Natural killer cell (primary cell): Measurements from ENCODE around the gene IGF2. TPM values are rescaled to one million over a fixed set of nuclear protein-coding genes. Genes with fewer than 3 reads are reported as not detected.

Experiments used
- ATAC-seq, 3 donors: fragments of 150-1000 bp in 2 of 3; fragments of 200-7000 bp in 1 of 3; cut with Tn5 transposase; 1 replicate in 1 of 3; 2 replicates in 2 of 3; pipeline ENCODE4 v1.10.0; 2021; ENCODE audit warnings: mild to moderate bottlenecking in 2 of 3, moderate library complexity in 2 of 3
- DNase-seq, 2 donors: peaks; one replicate each; pipeline versions ENCODE4 v3.0.0 to v3.0.0-alpha.2; 2013 to 2021; ENCODE audit warnings: mixed read lengths in 1 of 2
- H3K27ac ChIP-seq: one replicate; pipeline ENCODE4 v1.5.1; 2013; ENCODE audit warnings: mild to moderate bottlenecking, low read length
- H3K27me3 ChIP-seq: one replicate; pipeline ENCODE4 v1.6.1; 2013; ENCODE audit warnings: low read length; ENCODE audit not compliant: control insufficient read depth, insufficient read depth
- H3K36me3 ChIP-seq: one replicate; pipeline ENCODE4 v1.6.1; 2013; ENCODE audit warnings: low read length; ENCODE audit not compliant: control insufficient read depth, insufficient read depth
- H3K4me1 ChIP-seq: one replicate; pipeline ENCODE4 v1.6.1; 2013; ENCODE audit warnings: low read length; ENCODE audit not compliant: control insufficient read depth, insufficient read depth
- H3K4me3 ChIP-seq: one replicate; pipeline ENCODE4 v1.5.1; 2013; ENCODE audit warnings: low read length
- H3K9me3 ChIP-seq: one replicate; pipeline ENCODE4 v1.6.1; 2013; ENCODE audit warnings: low read length; ENCODE audit not compliant: control insufficient read depth, insufficient read depth
- H3K27ac Mint-ChIP-seq, 2 donors: one replicate each; pipeline ENCODE4 v1.8.0; 2022; ENCODE audit warnings: mild to moderate bottlenecking in 2 of 2, mixed read lengths in 2 of 2, moderate library complexity in 1 of 2
- H3K27me3 Mint-ChIP-seq, 2 donors: one replicate each; pipeline ENCODE4 v1.8.0; 2022; ENCODE audit warnings: low read depth in 2 of 2, mixed read lengths in 2 of 2
- H3K36me3 Mint-ChIP-seq: one replicate; pipeline ENCODE4 v1.8.0; 2022; ENCODE audit warnings: mixed read lengths
- H3K4me1 Mint-ChIP-seq, 2 donors: one replicate each; pipeline ENCODE4 v1.8.0; 2022; ENCODE audit warnings: mixed read lengths in 2 of 2
- H3K4me3 Mint-ChIP-seq: one replicate; pipeline ENCODE4 v1.8.0; 2022; ENCODE audit warnings: mild to moderate bottlenecking, moderate library complexity, mixed read lengths
- H3K9me3 Mint-ChIP-seq, 2 donors: one replicate each; pipeline ENCODE4 v1.8.0; 2022; ENCODE audit warnings: mixed read lengths in 2 of 2
- WGBS: methylation state at CpG from one replicate; pipeline ENCODE4 v1.1.7; 2013; ENCODE audit warnings: missing lambda C conversion rate; ENCODE audit not compliant: insufficient coverage; 5-methylcytosine and 5-hydroxymethylcytosine counted together
- intact Hi-C: fragments of 100-400 bp; cut with micrococcal nuclease; formaldehyde crosslinking; loops from one replicate; pipeline ENCODE4 v1.14.2; 2022
- total RNA-seq, 4 donors: library from RNA; stranded (reverse); fragments of 120-200 nt in 1 of 4; gene quantifications; one replicate each; pipeline versions ENCODE4 v1.2.3 to v1.2.4, GENCODE V29; 2013 to 2022
- TF ChIP-seq, protein P1 (sequence below): fragments of 200-600 bp; IDR thresholded peaks from one replicate; pipeline ENCODE4 v1.8.0; 2022; ENCODE audit warnings: antibody characterized with exemption

IGF2 gene
- total RNA-seq, 3 donors from 2014 or later (not counting 1 experiment from before 2014, with no cell fraction given): not detected

DNA sequence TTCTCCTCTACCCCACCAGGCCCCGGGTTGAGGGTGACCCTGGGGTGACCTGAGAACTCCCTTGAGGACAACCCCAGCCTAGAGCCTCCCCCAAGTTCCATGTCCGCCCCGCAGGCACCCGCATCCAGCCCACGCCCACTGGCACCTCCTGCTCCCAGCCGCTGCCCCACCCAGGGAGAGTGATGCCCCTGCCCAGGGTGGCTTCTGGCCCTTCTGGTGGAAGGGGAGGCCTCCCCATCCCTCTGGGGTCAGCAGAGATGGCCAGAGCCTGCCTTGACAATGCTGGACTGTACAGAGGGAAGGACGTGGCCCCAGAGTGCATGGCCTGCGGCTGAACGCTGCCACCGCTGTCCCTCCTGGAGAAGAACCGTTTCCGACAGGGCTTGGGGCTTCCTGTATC lies 33.5 kb upstream of the IGF2 start:
- Mint-ChIP-seq H3K27ac (no peak overlapping the region), H3K4me1 (no peaks in the 10 kb centered on the region), H3K36me3 (no peaks in the 10 kb centered on the region), H3K27me3 (peaks cover 0 to 4% of the 10 kb centered on the region in 2 donors), H3K4me3 (no peak overlapping the region), H3K9me3 (no peaks in the 10 kb centered on the region)
- H3K27ac ChIP-seq: no peak overlapping the region
- no peaks in the 10 kb centered on the region for H3K4me1 ChIP-seq
- H3K27me3 ChIP-seq: no peaks in the 10 kb centered on the region
- DNase-seq: no peak
- H3K4me3 ChIP-seq: no peak overlapping the region
- TF ChIP-seq, protein P1, sequence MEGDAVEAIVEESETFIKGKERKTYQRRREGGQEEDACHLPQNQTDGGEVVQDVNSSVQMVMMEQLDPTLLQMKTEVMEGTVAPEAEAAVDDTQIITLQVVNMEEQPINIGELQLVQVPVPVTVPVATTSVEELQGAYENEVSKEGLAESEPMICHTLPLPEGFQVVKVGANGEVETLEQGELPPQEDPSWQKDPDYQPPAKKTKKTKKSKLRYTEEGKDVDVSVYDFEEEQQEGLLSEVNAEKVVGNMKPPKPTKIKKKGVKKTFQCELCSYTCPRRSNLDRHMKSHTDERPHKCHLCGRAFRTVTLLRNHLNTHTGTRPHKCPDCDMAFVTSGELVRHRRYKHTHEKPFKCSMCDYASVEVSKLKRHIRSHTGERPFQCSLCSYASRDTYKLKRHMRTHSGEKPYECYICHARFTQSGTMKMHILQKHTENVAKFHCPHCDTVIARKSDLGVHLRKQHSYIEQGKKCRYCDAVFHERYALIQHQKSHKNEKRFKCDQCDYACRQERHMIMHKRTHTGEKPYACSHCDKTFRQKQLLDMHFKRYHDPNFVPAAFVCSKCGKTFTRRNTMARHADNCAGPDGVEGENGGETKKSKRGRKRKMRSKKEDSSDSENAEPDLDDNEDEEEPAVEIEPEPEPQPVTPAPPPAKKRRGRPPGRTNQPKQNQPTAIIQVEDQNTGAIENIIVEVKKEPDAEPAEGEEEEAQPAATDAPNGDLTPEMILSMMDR: no peak
- intact Hi-C loops: no loop called here
- ATAC-seq: no peak
- no peaks in the 10 kb centered on the region for H3K36me3 ChIP-seq
- WGBS: 87% methylated on average over 12 of the region's 12 CpGs
- H3K9me3 ChIP-seq: no peaks in the 10 kb centered on the region

DNA sequence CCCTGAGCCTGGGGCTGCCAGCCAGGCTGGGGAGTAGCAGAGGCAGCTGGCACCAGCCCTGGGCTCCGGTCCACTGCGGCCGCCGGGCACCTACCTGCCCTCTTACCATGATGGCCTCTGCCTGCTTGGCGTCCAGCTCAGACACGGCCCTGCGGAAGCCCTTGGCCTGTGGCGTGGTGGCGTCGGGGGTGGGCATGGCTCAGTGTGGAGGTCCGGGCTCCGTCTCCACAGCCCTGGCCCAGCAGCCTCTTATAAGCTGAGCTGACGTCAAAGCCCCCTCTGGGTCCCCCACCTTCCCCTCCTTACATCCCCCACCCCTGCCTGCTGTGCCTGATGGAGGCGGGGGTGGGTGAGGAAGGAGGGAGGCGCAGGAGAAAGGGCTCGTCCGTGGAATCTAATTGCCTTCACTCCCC lies 32.4 kb upstream of the IGF2 start, which contains the start of gene TH:
TSS of gene TH (minus strand) at position 225 of the 413 bp plus-strand sequence. CDS start at position 196, 29 bp downstream.
- H3K27me3 Mint-ChIP-seq: peaks cover 0 to 7% of the 10 kb centered on the region in 2 donors
- no peak within 1 kb of the TSS for H3K27ac ChIP-seq
- no peak within 1 kb of the TSS for H3K4me3 ChIP-seq
- 85% methylated on average over 14 of the region's 17 CpGs for WGBS
- H3K36me3 Mint-ChIP-seq: no peaks in the 10 kb centered on the region
- no peak within 1 kb of the TSS for H3K27ac Mint-ChIP-seq
- H3K27me3 ChIP-seq: no peaks in the 10 kb centered on the region
- no peaks in the 10 kb centered on the region for H3K9me3 Mint-ChIP-seq
- H3K36me3 ChIP-seq: no peaks in the 10 kb centered on the region
- H3K4me1 Mint-ChIP-seq: no peaks in the 10 kb centered on the region
- H3K9me3 ChIP-seq: no peaks in the 10 kb centered on the region
- intact Hi-C loops: no loop called here
- H3K4me3 Mint-ChIP-seq: no peak within 1 kb of the TSS
- DNase-seq (no peak), ATAC-seq (no peak)
- no peaks in the 10 kb centered on the region for H3K4me1 ChIP-seq
- TF ChIP-seq, protein P1: no peak

DNA sequence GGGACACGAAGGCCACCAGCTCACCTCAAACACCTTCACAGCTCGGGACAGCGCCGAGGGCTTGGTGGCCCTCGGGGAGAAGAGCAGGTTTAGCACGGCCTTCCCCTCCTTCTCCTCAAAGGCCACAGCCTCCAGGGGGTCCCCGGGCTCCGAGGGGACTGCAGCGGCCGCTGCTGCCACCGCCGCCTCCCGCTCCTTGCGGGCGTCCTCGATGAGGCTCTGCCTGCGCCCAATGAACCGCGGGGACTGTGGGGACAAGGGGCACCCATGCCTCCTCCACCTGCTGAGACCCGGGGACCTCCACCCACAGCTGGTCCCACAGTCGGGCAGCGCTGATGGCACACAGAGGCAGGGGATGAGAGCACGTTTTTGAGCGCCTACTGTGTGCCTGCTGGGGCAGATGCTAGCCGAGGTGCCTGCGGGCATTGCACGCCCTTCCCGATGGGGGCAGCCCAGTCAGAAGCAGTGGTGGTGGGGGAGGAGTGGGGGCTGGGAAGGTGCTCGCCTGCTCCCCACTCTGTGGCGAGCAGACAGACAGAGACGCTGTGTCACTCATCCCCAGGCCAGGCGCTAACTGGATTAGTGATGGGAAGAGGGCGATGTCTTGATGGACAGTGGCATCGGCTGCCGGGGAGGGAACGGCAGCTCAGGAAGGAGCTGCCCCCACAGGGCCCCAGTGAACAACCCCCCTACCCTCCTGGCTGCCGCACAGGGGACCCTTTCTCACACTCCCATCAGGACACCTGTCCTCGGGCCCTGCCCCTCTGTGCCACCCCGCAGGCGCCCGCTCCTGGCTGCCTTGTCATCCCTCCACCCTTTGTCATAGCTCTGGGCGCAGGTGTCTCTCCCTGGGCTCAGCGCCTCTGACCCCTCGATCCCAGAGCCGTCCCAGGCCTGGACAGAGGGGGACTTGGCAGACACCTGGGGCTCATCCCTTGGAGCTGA lies 30.7 kb upstream of the IGF2 start:
- Mint-ChIP-seq H3K36me3 (no peaks in the 10 kb centered on the region), H3K27ac (no peak overlapping the region), H3K4me3 (no peak overlapping the region), H3K27me3 (peaks cover 0 to 7% of the 10 kb centered on the region in 2 donors), H3K4me1 (no peaks in the 10 kb centered on the region), H3K9me3 (no peaks in the 10 kb centered on the region)
- Histone ChIP-seq H3K4me3 (no peak overlapping the region), H3K9me3 (no peaks in the 10 kb centered on the region), H3K27me3 (no peaks in the 10 kb centered on the region), H3K4me1 (no peaks in the 10 kb centered on the region), H3K36me3 (no peaks in the 10 kb centered on the region), H3K27ac (no peak overlapping the region)
- WGBS: 76% methylated on average over 45 of the region's 45 CpGs
- ATAC-seq (no peak), DNase-seq (no peak)
- TF ChIP-seq, protein P1: no peak
- intact Hi-C loops: no loop called here
